Mesothelial cell of epicardium (in vitro differentiated cells): ENCODE results near the gene ERC2. TPM values are rescaled to one million over a fixed set of nuclear protein-coding genes. Genes with fewer than 3 reads are reported as not detected.

ENCODE experiments used
- DNase-seq, 2 experiments: peaks; one replicate each; pipeline ENCODE4 v3.0.0; 2021; ENCODE audit warnings: low spot score in 2 of 2; ENCODE audit not compliant: unreplicated experiment in 2 of 2
- H3K27ac Mint-ChIP-seq: 2 replicates; pipeline ENCODE4 v1.8.0; 2021; ENCODE audit warnings: mixed read lengths
- H3K27me3 Mint-ChIP-seq: 2 replicates; pipeline ENCODE4 v1.8.0; 2021; ENCODE audit warnings: low read depth, mixed read lengths
- H3K36me3 Mint-ChIP-seq: 2 replicates; pipeline ENCODE4 v1.8.0; 2021; ENCODE audit warnings: mixed read lengths
- H3K4me1 Mint-ChIP-seq: 2 replicates; pipeline ENCODE4 v1.8.0; 2021; ENCODE audit warnings: mixed read lengths
- H3K4me3 Mint-ChIP-seq: 2 replicates; pipeline ENCODE4 v1.8.0; 2021; ENCODE audit warnings: mild to moderate bottlenecking, moderate library complexity, mixed read lengths
- H3K9me3 Mint-ChIP-seq: 2 replicates; pipeline ENCODE4 v1.8.0; 2021; ENCODE audit warnings: mixed read lengths
- CTCF ChIP-seq: fragments of 200-600 bp; sonication (generic); IDR thresholded peaks from one replicate; pipeline ENCODE4 v1.5.0; 2021; ENCODE audit warnings: antibody characterized with exemption; ENCODE audit not compliant: unreplicated experiment
- total RNA-seq: library from RNA; stranded (reverse); gene quantifications from 3 replicates; pipeline ENCODE4 v1.2.1, GENCODE V29; 2021

The ERC2 gene
- total RNA-seq, 1 donor from 2014 or later, result 15.6 TPM

DNA sequence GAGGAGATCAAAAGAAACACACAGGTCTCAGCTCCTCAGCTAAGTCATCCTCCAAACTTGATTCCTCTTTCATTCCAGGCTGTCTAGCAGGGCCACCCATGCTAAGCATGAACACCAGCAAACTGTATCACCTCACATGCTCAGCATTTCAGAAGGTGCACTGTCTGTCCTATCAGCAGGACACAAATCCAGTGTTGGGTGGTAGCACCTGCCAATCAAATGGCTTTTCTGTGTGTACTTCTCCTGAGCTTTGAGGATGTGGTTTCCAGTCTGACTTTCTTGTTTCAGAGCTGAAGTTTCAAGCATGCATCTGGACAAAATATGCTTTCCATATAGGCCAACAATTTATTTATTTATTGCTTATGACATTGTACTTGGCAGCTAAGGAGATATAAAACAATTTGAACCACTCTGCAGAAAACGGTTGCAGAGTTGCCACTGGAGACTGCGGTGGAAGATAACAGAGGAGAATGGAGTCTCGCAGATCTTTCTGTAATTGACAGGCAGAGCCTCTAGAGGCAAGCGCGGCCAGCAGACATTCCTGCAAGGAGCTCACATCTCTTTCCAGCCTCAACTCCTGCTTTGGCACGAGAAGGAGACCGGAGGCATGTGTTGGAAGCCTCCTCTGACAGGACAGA, 814.0 kb downstream of the ERC2 start:
- no peak overlapping the region for H3K4me3 Mint-ChIP-seq
- H3K9me3 Mint-ChIP-seq, result no peaks in the 10 kb centered on the region
- no peak for DNase-seq
- peaks cover 2% of the 10 kb centered on the region for H3K4me1 Mint-ChIP-seq
- H3K27me3 Mint-ChIP-seq, result peaks cover 14% of the 10 kb centered on the region
- TF ChIP-seq CTCF, result no peak
- H3K36me3 Mint-ChIP-seq, result no peaks in the 10 kb centered on the region
- H3K27ac Mint-ChIP-seq, result no peak overlapping the region

- H3K4me3 Mint-ChIP-seq, result no peak overlapping the region
- no peaks in the 10 kb centered on the region for H3K9me3 Mint-ChIP-seq
- no peaks in the 10 kb centered on the region for H3K36me3 Mint-ChIP-seq
- no peak overlapping the region for H3K27ac Mint-ChIP-seq
- H3K4me1 Mint-ChIP-seq, result peaks cover 10% of the 10 kb centered on the region
- no peak for DNase-seq
- peaks cover 35% of the 10 kb centered on the region for H3K27me3 Mint-ChIP-seq
- no peak for TF ChIP-seq CTCF
These were observed 817.3 kb downstream of the ERC2 start for GRCh38 chr3:55651011-55651410.

DNA sequence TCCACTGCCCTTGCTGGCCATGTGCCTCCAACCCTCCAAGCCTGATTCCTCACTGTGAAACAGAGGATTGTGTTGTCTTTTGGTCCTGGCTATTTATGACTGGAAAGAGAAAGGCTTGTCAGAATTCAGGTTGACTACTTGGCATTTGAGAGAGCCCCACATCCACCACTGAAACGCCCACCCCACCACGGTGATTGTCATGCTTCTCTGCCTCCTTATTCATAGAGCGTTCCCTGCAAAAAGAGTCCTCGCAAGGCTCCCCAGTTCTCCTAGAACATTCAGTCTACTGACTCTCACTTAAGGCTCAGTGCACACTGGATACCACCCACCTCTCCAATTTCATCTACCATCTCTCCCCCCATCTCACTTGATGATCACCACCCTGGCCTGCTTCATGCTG, 818.3 kb downstream of the ERC2 start:
- Mint-ChIP-seq H3K4me1 (peaks cover 10% of the 10 kb centered on the region), H3K36me3 (no peaks in the 10 kb centered on the region), H3K4me3 (no peak overlapping the region), H3K27me3 (peaks cover 35% of the 10 kb centered on the region), H3K27ac (no peak overlapping the region), H3K9me3 (no peaks in the 10 kb centered on the region)
- DNase-seq, result no peak
- TF ChIP-seq CTCF, result no peak

GRCh38 chr3:55649554-55649953, 818.7 kb downstream of the ERC2 start:
- H3K4me1 Mint-ChIP-seq, result peaks cover 10% of the 10 kb centered on the region
- no peak overlapping the region for H3K27ac Mint-ChIP-seq
- H3K4me3 Mint-ChIP-seq, result no peak overlapping the region
- peaks cover 35% of the 10 kb centered on the region for H3K27me3 Mint-ChIP-seq
- H3K36me3 Mint-ChIP-seq, result no peaks in the 10 kb centered on the region
- DNase-seq, result no peak
- no peak for TF ChIP-seq CTCF
- no peaks in the 10 kb centered on the region for H3K9me3 Mint-ChIP-seq

- H3K27me3 Mint-ChIP-seq, result peaks cover 35% of the 10 kb centered on the region
- no peak for TF ChIP-seq CTCF
- H3K27ac Mint-ChIP-seq, result no peak overlapping the region
- H3K9me3 Mint-ChIP-seq, result no peaks in the 10 kb centered on the region
- no peak for DNase-seq
- H3K36me3 Mint-ChIP-seq, result no peaks in the 10 kb centered on the region
- H3K4me3 Mint-ChIP-seq, result no peak overlapping the region
- peaks cover 10% of the 10 kb centered on the region for H3K4me1 Mint-ChIP-seq
These were observed 819.5 kb downstream of the ERC2 start for GRCh38 chr3:55648591-55649318.
